ENCODE data around the gene EIF4E1B.

EIF4E1B gene

GRCh38 chr5:176628406-176629228 is 1.9 kb upstream of the EIF4E1B start:
- DNase-seq, result no peak

GRCh38 chr5:176629317-176629852 is 1.1 kb upstream of the EIF4E1B start:
- DNase-seq, result no peak

GRCh38 chr5:176630681-176631222 is 277 bp downstream of the EIF4E1B start:
- DNase-seq, result no peak

GRCh38 chr5:176631383-176632200 is 1.1 kb downstream of the EIF4E1B start:
- no peak for DNase-seq

- no peak for DNase-seq
Observed at GRCh38 chr5:176632745-176633144, 2.3 kb downstream of the EIF4E1B start.

- no peak for DNase-seq
Observed at GRCh38 chr5:176633598-176633997, 3.1 kb downstream of the EIF4E1B start.

GRCh38 chr5:176636426-176636825 is 6.0 kb downstream of the EIF4E1B start:
- DNase-seq, result no peak

GRCh38 chr5:176637556-176637955 is 7.1 kb downstream of the EIF4E1B start:
- DNase-seq, result no peak

- no peak for DNase-seq
Observed at GRCh38 chr5:176638437-176638836, 8.0 kb downstream of the EIF4E1B start.

- DNase-seq, result no peak
Observed at GRCh38 chr5:176639208-176639607, 8.7 kb downstream of the EIF4E1B start.

- DNase-seq, result no peak
Observed at GRCh38 chr5:176639981-176640380, 9.5 kb downstream of the EIF4E1B start.

- no peak for DNase-seq
Observed at GRCh38 chr5:176640616-176641015, 10.1 kb downstream of the EIF4E1B start.

- DNase-seq, result no peak
Observed at GRCh38 chr5:176642675-176643490, 12.4 kb downstream of the EIF4E1B start.

GRCh38 chr5:176643491-176644219 is 13.2 kb downstream of the EIF4E1B start:
- no peak for DNase-seq

- DNase-seq, result no peak
Observed at GRCh38 chr5:176644294-176644693, 13.8 kb downstream of the EIF4E1B start.

- DNase-seq, result no peak
Observed at GRCh38 chr5:176644878-176645670, 14.6 kb downstream of the EIF4E1B start.

GRCh38 chr5:176646049-176646706 is 15.7 kb downstream of the EIF4E1B start:
- DNase-seq, result no peak

- DNase-seq, result no peak
Observed at GRCh38 chr5:176646707-176647029, 16.2 kb downstream of the EIF4E1B start.

- DNase-seq, result peak; percentile 70
Observed at GRCh38 chr5:176647030-176647842, 16.8 kb downstream of the EIF4E1B start, which contains the start of gene TSPAN17. Gene TSPAN17 (plus strand): TSS chr5:176647484. CDS start chr5:176647616, 132 bp downstream.
